HEK293 (cell line): ENCODE results near the gene TMEM184A.

Experiments
- CTCF ChIA-PET: fragments of 350-600 bp; formaldehyde crosslinking; extraction: SDS; loops from one replicate; lab custom pipeline; 2021; ENCODE audit warnings: antibody characterized with exemption; lab: Yijun Ruan, JAX
- POLR2A ChIA-PET: fragments of 300-600 bp; formaldehyde crosslinking; extraction: SDS; loops from one replicate; lab custom pipeline; 2020; ENCODE audit warnings: antibody characterized with exemption, inconsistent platforms; lab: Yijun Ruan, JAX
- H3K27ac ChIP-seq: fragments of 200-500 bp; sonication (Bioruptor generic); 2 replicates; pipeline ENCODE4 v1.5.1; 2014; ENCODE audit warnings: low read depth, low read length, control low read depth, inconsistent platforms; ENCODE audit errors: extremely low read depth
- H3K36me3 ChIP-seq, 2 experiments: fragments of 200-500 bp in 1 of 2; sonication (Bioruptor generic) in 1 of 2; 1 replicate in 1 of 2; 2 replicates in 1 of 2; pipeline ENCODE4 v1.5.1; 2014 to 2017; ENCODE audit warnings: inconsistent platforms in 2 of 2, low read length in 2 of 2; ENCODE audit not compliant: control insufficient read depth in 2 of 2, insufficient read depth in 1 of 2
- H3K4me1 ChIP-seq: fragments of 200-500 bp; sonication (Bioruptor generic); 2 replicates; pipeline ENCODE4 v1.5.1; 2014; ENCODE audit warnings: mild to moderate bottlenecking, low read length, inconsistent platforms; ENCODE audit not compliant: control insufficient read depth, insufficient read depth
- H3K4me3 ChIP-seq: 2 replicates; pipeline ENCODE4 v1.5.1; 2011; ENCODE audit warnings: low read depth, mild to moderate bottlenecking, control low read depth, low read length, moderate library complexity
- H3K9me3 ChIP-seq: fragments of 200-500 bp; sonication (Bioruptor generic); 2 replicates; pipeline ENCODE4 v1.5.1; 2014; ENCODE audit warnings: low read depth, low read length, inconsistent platforms; ENCODE audit not compliant: control insufficient read depth, insufficient read depth
- BCL11A ChIP-seq: fragments of 450-650 bp; formaldehyde crosslinking; IDR thresholded peaks from 2 replicates; pipeline ENCODE4 v1.5.1; 2016; ENCODE audit warnings: low read depth, missing biosample characterization, missing genetic modification characterization
- ELK4 ChIP-seq: IDR thresholded peaks from 2 replicates; pipeline ENCODE4 v1.6.1; 2011; ENCODE audit warnings: mild to moderate bottlenecking, low read depth, low read length, borderline replicate concordance
- GFI1B ChIP-seq: fragments of 450-650 bp; formaldehyde crosslinking; IDR thresholded peaks from 2 replicates; pipeline ENCODE4 v1.5.1; 2016; ENCODE audit warnings: missing biosample characterization, missing genetic modification characterization
- GLIS2 ChIP-seq: fragments of 450-650 bp; formaldehyde crosslinking; IDR thresholded peaks from 2 replicates; pipeline ENCODE4 v1.5.1; 2016; ENCODE audit warnings: missing biosample characterization, missing genetic modification characterization
- KLF16 ChIP-seq: fragments of 450-650 bp; formaldehyde crosslinking; IDR thresholded peaks from 2 replicates; pipeline ENCODE4 v1.5.1; 2017; ENCODE audit warnings: missing biosample characterization, missing genetic modification characterization
- MZF1 ChIP-seq: fragments of 450-650 bp; formaldehyde crosslinking; IDR thresholded peaks from 2 replicates; pipeline ENCODE4 v1.5.1; 2017; ENCODE audit warnings: missing biosample characterization, missing genetic modification characterization, borderline replicate concordance
- SETDB1 ChIP-seq: IDR thresholded peaks from one replicate; pipeline ENCODE4 v1.6.1; 2017; ENCODE audit warnings: mild to moderate bottlenecking, low read length, moderate library complexity, mixed read lengths; ENCODE audit not compliant: insufficient read length
- WT1 ChIP-seq: fragments of 450-650 bp; formaldehyde crosslinking; IDR thresholded peaks from 2 replicates; pipeline ENCODE4 v1.5.1; 2016; ENCODE audit warnings: missing biosample characterization, missing genetic modification characterization
- ZBTB48 ChIP-seq: fragments of 450-650 bp; formaldehyde crosslinking; IDR thresholded peaks from 2 replicates; pipeline ENCODE4 v1.5.1; 2016; ENCODE audit warnings: missing biosample characterization, missing genetic modification characterization
- ZBTB6 ChIP-seq: fragments of 450-650 bp; formaldehyde crosslinking; IDR thresholded peaks from 2 replicates; pipeline ENCODE4 v1.5.1; 2017; ENCODE audit warnings: missing biosample characterization, missing genetic modification characterization
- ZFP69B ChIP-seq: fragments of 450-650 bp; formaldehyde crosslinking; IDR thresholded peaks from 2 replicates; pipeline ENCODE4 v1.5.1; 2016; ENCODE audit warnings: missing biosample characterization, missing genetic modification characterization
- ZNF169 ChIP-seq: fragments of 450-650 bp; formaldehyde crosslinking; IDR thresholded peaks from 2 replicates; pipeline ENCODE4 v1.5.1; 2016; ENCODE audit warnings: missing biosample characterization, missing genetic modification characterization
- ZNF175 ChIP-seq: fragments of 450-650 bp; formaldehyde crosslinking; IDR thresholded peaks from 2 replicates; pipeline ENCODE4 v1.5.1; 2016; ENCODE audit warnings: missing biosample characterization, missing genetic modification characterization
- ZNF18 ChIP-seq: fragments of 450-650 bp; formaldehyde crosslinking; IDR thresholded peaks from 2 replicates; pipeline ENCODE4 v1.5.1; 2016; ENCODE audit warnings: missing biosample characterization, missing genetic modification characterization
- ZNF19 ChIP-seq: fragments of 450-650 bp; formaldehyde crosslinking; IDR thresholded peaks from 2 replicates; pipeline ENCODE4; 2016; ENCODE audit warnings: missing biosample characterization, missing genetic modification characterization, low read depth
- ZNF292 ChIP-seq: fragments of 450-650 bp; formaldehyde crosslinking; IDR thresholded peaks from 2 replicates; pipeline ENCODE4 v1.5.1; 2016; ENCODE audit warnings: low read depth, missing biosample characterization, missing genetic modification characterization, borderline replicate concordance
- ZNF341 ChIP-seq: fragments of 450-650 bp; formaldehyde crosslinking; IDR thresholded peaks from 2 replicates; pipeline ENCODE4; 2016; ENCODE audit warnings: low read depth, missing biosample characterization, missing genetic modification characterization
- ZNF433 ChIP-seq: fragments of 450-650 bp; formaldehyde crosslinking; IDR thresholded peaks from 2 replicates; pipeline ENCODE4 v1.5.1; 2016; ENCODE audit warnings: missing biosample characterization, missing genetic modification characterization, low read depth
- ZNF514 ChIP-seq: fragments of 450-650 bp; formaldehyde crosslinking; IDR thresholded peaks from 2 replicates; pipeline ENCODE4 v1.5.1; 2016; ENCODE audit warnings: missing biosample characterization, missing genetic modification characterization
- ZNF610 ChIP-seq: fragments of 450-650 bp; formaldehyde crosslinking; IDR thresholded peaks from 2 replicates; pipeline ENCODE4 v1.5.1; 2016; ENCODE audit warnings: missing biosample characterization, missing genetic modification characterization, borderline replicate concordance
- ZNF624 ChIP-seq: fragments of 450-650 bp; formaldehyde crosslinking; IDR thresholded peaks from 2 replicates; pipeline ENCODE4 v1.5.1; 2017; ENCODE audit warnings: missing biosample characterization, missing genetic modification characterization
- ZNF626 ChIP-seq: fragments of 450-650 bp; sonication (Bioruptor Pico); formaldehyde crosslinking; IDR thresholded peaks from 2 replicates; pipeline ENCODE4 v1.5.1; 2018; ENCODE audit warnings: missing biosample characterization, missing genetic modification characterization, inconsistent platforms
- ZNF645 ChIP-seq: fragments of 450-650 bp; formaldehyde crosslinking; IDR thresholded peaks from 2 replicates; pipeline ENCODE4; 2016; ENCODE audit warnings: missing biosample characterization, missing genetic modification characterization
- ZSCAN23 ChIP-seq: fragments of 450-650 bp; formaldehyde crosslinking; IDR thresholded peaks from 2 replicates; pipeline ENCODE4 v1.5.1; 2016; ENCODE audit warnings: missing biosample characterization, missing genetic modification characterization

TMEM184A gene

DNA sequence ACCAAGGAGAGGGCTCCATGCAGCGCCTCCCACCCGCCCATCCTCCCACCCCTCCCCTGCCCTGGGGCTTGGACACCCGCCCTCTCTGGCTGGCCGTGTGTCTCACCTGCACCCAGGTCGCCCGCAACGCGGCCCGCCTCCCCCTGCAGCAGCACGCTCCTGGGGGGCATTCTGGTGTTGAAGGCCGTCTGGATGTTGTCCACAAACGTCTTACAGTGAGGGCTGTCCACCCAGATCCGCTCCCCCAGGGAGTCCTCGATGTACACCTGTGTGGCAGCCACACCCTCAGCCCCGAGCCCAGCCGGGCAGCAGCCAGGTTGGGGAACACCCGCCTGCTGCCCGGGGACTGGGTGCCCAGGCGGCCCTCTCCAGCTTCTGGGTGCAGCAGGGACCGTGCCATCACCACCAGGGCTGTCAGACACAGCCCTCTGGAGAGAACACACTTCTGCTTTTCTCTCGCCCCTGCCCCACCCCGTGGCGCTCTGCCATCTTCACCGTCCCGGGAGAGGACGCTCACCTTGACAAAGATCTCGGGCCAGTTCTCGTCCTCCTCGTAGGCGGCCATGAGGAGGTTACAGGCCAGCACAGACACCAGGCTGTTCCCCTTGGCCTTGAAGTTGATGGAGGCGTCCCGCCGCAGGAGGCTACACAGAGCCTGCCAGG, 56.5 kb downstream of the TMEM184A start:
- TF ChIP-seq GLIS2 (tag by site-specific recombination) = no peak
- TF ChIP-seq KLF16 = no peak
- TF ChIP-seq GFI1B (tag by site-specific recombination) = no peak
- no peak for TF ChIP-seq ZSCAN23 (tag by site-specific recombination)
- no peak for TF ChIP-seq ZBTB6 (tag by site-specific recombination)
- ChIA-PET POLR2A (no interaction called here), CTCF (no interaction called here)
- Histone ChIP-seq H3K9me3 (no peaks in the 10 kb centered on the region), H3K4me3 (no peak overlapping the region), H3K4me1 (no peaks in the 10 kb centered on the region), H3K27ac (no peak overlapping the region), H3K36me3 (peaks cover 6 to 64% of the 10 kb centered on the region in 2 experiments; a peak in 2 of 3 replicates)

- Histone ChIP-seq H3K4me1 (no peaks in the 10 kb centered on the region), H3K9me3 (no peaks in the 10 kb centered on the region), H3K36me3 (peaks cover 6 to 73% of the 10 kb centered on the region in 2 experiments; a peak in 2 of 3 replicates), H3K4me3 (no peak overlapping the region), H3K27ac (no peak overlapping the region)
- ChIA-PET CTCF (interaction anchor here (0.7 kb wide), 1 partner anchor 42 kb away, joined by 3 read pairs; no protein-coding TSS in a partner anchor), POLR2A (interaction anchor here (1.2 kb wide), 1 partner anchor 57 kb away, joined by 3 read pairs; the partner anchor contains the start of gene TMEM184A)
- no peak for TF ChIP-seq ZSCAN23 (tag by site-specific recombination)
- TF ChIP-seq BCL11A (tag by site-specific recombination) = no peak
- TF ChIP-seq ZNF169 (tag by site-specific recombination) = no peak
These were observed 57.4 kb downstream of the TMEM184A start for GRCh38 chr7:1498370-1499305.

GRCh38 chr7:1497293-1497927, 58.6 kb downstream of the TMEM184A start:
- no peaks in the 10 kb centered on the region for H3K9me3 ChIP-seq
- CTCF ChIA-PET = no interaction called here
- TF ChIP-seq ZNF19 (tag by site-specific recombination) (no peak), ZNF626 (tag by site-specific recombination) (no peak), SETDB1 (no peak), ZNF433 (tag by site-specific recombination) (no peak), ZNF292 (tag by site-specific recombination) (no peak), ZFP69B (tag by site-specific recombination) (no peak), MZF1 (tag by site-specific recombination) (no peak), ZNF624 (tag by site-specific recombination) (no peak), ZNF341 (tag by site-specific recombination) (no peak), ELK4 (no peak), ZNF514 (tag by site-specific recombination) (no peak), ZNF175 (tag by site-specific recombination) (no peak), ZNF610 (tag by site-specific recombination) (no peak), WT1 (tag by site-specific recombination) (no peak), ZNF169 (tag by site-specific recombination) (no peak), ZBTB48 (tag by site-specific recombination) (no peak), ZNF18 (no peak), ZNF645 (tag by site-specific recombination) (no peak)
- H3K36me3 ChIP-seq = peaks cover 6 to 74% of the 10 kb centered on the region in 2 experiments; a peak in 2 of 3 replicates
- no peak overlapping the region for H3K27ac ChIP-seq
- H3K4me3 ChIP-seq = no peak overlapping the region
- no peaks in the 10 kb centered on the region for H3K4me1 ChIP-seq
- POLR2A ChIA-PET = no interaction called here
